NCI-H345 treated with DMSO at 0.1 percent for 48 hours (cell line): Measurements from ENCODE around the gene DCUN1D2.
"Not testable (repeated sequence)": the region's sequence is repeated elsewhere in the genome, so short reads cannot be mapped to it uniquely, and the experiment has no call there.

Experiments
- DNase-seq: peaks from one replicate; lab custom pipeline; 2025; ENCODE audit not compliant: unreplicated experiment; lab: John Stamatoyannopoulos, UW

The DCUN1D2 gene

GRCh38 chr13:113490496-113491417 lies at the start of gene DCUN1D2:
Gene DCUN1D2 (minus strand): TSS chr13:113490711. CDS start chr13:113490669, 42 bp downstream.
- DNase-seq, result peak; percentile 89

- no peak for DNase-seq
These were observed 49.3 kb upstream of the DCUN1D2 start for GRCh38 chr13:113539822-113540221.

GRCh38 chr13:113539176-113539575 lies 48.7 kb upstream of the DCUN1D2 start:
- DNase-seq, result no peak

- DNase-seq, result no peak
These were observed 48.2 kb upstream of the DCUN1D2 start for GRCh38 chr13:113538689-113539058.

GRCh38 chr13:113537909-113538688 lies 47.6 kb upstream of the DCUN1D2 start:
- no peak for DNase-seq

- DNase-seq, result no peak
These were observed 46.7 kb upstream of the DCUN1D2 start for GRCh38 chr13:113537205-113537604.

GRCh38 chr13:113536461-113537110 lies 46.1 kb upstream of the DCUN1D2 start:
- no peak for DNase-seq

- DNase-seq, result peak; percentile 79
These were observed 44.9 kb upstream of the DCUN1D2 start for GRCh38 chr13:113535381-113535781.

GRCh38 chr13:113534236-113534860 lies 43.8 kb upstream of the DCUN1D2 start:
- no peak for DNase-seq

- no peak for DNase-seq
These were observed 42.8 kb upstream of the DCUN1D2 start for GRCh38 chr13:113533161-113533840.

- DNase-seq, result no peak
These were observed 41.8 kb upstream of the DCUN1D2 start for GRCh38 chr13:113532156-113532806.

- DNase-seq, result no peak
These were observed 40.7 kb upstream of the DCUN1D2 start for GRCh38 chr13:113531041-113531873.

- DNase-seq, result no peak
These were observed 38.3 kb upstream of the DCUN1D2 start for GRCh38 chr13:113528813-113529180.

GRCh38 chr13:113528101-113528812 lies 37.7 kb upstream of the DCUN1D2 start:
- no peak for DNase-seq

- DNase-seq, result no peak
These were observed 36.9 kb upstream of the DCUN1D2 start for GRCh38 chr13:113527272-113527958.

- peak; percentile 86 for DNase-seq
These were observed 36.1 kb upstream of the DCUN1D2 start for GRCh38 chr13:113526466-113527220.

GRCh38 chr13:113522438-113522837 lies 31.9 kb upstream of the DCUN1D2 start:
- not testable (repeated sequence) for DNase-seq
